Heart left ventricle (tissue), 13 donors: Measurements from ENCODE around the gene LIMK2.

Experiments used
- CTCF ChIP-seq, 12 donors: fragments of 200-600 bp; sonication (generic) in 4 of 12; IDR thresholded peaks; one replicate each; pipeline versions ENCODE4 v1.5.0 to v1.8.0; 2018 to 2022; ENCODE audit warnings: antibody characterized with exemption in 12 of 12, mild to moderate bottlenecking in 5 of 12
- POLR2A ChIP-seq, 2 donors: fragments of 450-650 bp; IDR thresholded peaks; one replicate each; pipeline ENCODE4 v1.6.1; 2017; ENCODE audit warnings: antibody characterized with exemption in 2 of 2, mild to moderate bottlenecking in 2 of 2, moderate library complexity in 2 of 2
- donor health status: ischemic (EF 13 %, LVEDD 7.1; RV severe dilation, severe dysfunction).
- donor health status: DM: no; HTN: yes; CAD: no.
- donor health status: DM: no; HTN: no; CAD: no.
- donor health status: ischemic (EF 25% LVEDD 6.9; RV normal size, moderate dysfunction).
- donor health status: ischemic (EF 25% LVEDD 5.7; RV mildly dilated, moderate dysfunction).
- donor health status: ischemic (EF 35%, LVEDD 5.7; RV mildly dilated, moderate dysfunction).
- donor health status: nonischemic (EF 11% LVEDD 7.7; RV severe dilation, severe dysfunction).
- donor health status: DM: yes; HTN: yes; CAD: no.
- donor health status: PGD.
- donor health status: ischemic (EF 29% LVEDD 5.4; RV normal size, mild dysfunction).
- donor health status: nonischemic (EF 23%, LVEDD 6.1; RV moderate dilation, normal function).

DNA sequence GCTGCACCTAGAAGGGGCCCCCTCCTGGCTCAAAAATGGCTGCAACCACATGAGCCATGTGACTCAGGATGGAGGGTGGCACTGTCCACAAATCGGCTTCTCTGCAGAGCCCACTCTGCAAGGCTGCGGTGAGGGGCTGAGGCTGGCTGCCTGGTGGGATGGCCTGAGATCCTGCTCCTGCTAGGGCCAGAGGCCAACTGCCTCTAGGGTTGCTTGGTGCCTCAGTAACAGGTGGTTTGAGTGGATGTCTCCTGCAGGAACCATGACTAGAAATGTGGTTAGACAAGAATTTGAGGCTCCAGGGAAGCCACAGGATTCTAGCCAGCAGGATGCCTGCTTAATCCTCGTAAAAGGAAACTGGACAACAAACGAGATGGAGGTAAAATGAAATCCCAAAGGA, 116.9 kb downstream of the LIMK2 start:
- TF ChIP-seq CTCF (IDR thresholded peaks at IDR 0.05) (no peak), POLR2A (IDR thresholded peaks at IDR 0.05) (no peak)
